NCI-H1105 treated with DMSO at 0.1 percent for 48 hours (cell line): ENCODE data around the gene NLRC5.
"Not testable (repeated sequence)": the region's sequence is repeated elsewhere in the genome, so short reads cannot be mapped to it uniquely, and the experiment has no call there.

Experiments
- DNase-seq: peaks from one replicate; lab custom pipeline; 2025; lab: John Stamatoyannopoulos, UW

NLRC5 gene

DNA sequence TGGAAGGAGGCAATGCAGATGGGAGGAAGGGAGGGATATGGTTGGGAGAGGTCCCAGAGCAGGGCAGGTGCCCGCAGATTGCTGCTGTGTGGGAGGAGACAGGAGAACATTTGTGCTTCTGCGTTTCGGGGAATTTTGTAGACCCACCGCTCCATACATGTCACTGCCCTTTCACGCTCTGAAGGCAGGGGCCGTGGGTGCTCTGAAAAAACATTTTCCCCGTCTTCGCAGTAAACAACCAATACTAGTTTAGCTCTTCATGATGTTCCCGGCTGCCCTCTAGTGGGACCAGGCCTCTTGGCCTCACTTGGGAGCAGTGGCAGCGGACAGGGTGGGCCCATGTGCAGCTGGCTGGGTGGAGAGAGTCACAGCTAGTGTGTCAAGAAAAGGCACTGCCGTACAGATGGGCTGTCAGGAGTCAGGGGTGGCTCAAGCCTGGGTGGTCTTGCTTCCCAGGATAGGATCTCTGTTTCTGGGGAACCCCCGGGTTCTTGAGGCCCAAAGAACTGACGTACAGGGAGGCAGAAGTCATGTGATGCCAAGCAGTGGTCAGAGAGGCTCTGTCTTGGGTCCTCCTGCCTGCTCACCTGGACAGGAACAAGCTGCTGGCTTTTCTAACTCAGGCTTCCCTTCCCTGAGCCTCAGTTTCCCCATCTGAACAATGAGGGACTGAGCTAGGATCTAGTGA is 56.5 kb downstream of the NLRC5 start:
- no peak for DNase-seq

- DNase-seq = no peak
Observed at GRCh38 chr16:57048095-57048494, 58.7 kb downstream of the NLRC5 start.

DNA sequence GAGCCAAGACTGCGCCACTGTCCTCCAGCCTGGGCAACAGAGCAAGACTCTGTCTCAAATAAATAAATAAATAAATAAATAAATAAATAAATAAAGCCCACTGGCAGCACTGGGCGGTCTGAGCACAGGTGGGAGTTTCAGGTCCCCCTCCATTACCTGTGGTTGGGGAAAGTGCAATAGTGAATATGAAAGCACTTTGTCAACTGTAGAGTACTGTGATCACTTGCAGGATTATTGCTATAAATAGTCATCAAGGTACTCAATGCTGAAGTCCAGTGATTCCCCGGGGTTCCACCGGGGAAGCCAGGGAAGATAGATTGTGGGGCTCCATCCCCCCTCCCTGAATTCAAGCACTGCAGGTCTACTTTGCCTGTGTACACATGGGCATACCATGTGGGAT is 60.3 kb downstream of the NLRC5 start:
- DNase-seq = no peak

- no peak for DNase-seq
Observed at GRCh38 chr16:57051696-57052228, 62.4 kb downstream of the NLRC5 start.

DNA sequence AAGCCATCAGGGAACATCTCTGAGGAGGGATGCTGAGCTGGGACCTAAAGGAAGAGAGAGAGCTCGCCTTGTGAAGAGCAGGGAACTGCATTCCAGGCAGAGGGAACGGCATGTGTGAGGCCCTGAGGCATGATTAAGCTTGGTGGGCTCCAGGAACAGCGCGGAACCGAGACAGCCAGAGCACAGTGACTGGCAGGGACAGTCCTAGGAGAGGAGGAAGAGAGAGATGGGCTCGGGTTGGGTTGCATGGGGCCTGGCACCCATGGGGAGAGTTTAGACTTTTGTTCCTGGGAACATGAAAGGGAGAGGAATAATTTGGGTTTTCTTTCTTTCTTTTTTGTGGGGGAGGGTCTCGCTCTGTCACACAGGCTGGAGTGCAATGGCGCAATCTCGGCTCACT is 63.8 kb downstream of the NLRC5 start:
- DNase-seq = no peak

DNA sequence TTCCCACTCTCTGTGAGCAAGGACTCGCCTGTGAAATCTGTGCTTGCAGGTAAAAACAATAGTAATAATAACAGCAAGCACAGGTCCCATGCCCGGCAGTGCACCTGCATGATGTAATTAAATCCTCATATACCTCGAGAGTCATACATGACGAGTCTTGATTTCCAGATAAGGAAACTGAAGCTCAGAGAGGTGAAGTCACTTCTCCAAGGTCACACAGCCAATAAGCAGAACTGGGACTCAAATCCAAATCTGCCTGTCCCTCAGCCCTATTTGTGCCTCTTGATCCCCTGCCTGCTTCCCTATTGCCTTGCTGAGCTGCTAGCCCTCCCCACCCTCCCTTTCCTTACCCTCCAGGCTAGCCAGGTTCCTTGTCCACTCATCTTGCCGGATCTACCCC is 65.0 kb downstream of the NLRC5 start:
- no peak for DNase-seq

DNA sequence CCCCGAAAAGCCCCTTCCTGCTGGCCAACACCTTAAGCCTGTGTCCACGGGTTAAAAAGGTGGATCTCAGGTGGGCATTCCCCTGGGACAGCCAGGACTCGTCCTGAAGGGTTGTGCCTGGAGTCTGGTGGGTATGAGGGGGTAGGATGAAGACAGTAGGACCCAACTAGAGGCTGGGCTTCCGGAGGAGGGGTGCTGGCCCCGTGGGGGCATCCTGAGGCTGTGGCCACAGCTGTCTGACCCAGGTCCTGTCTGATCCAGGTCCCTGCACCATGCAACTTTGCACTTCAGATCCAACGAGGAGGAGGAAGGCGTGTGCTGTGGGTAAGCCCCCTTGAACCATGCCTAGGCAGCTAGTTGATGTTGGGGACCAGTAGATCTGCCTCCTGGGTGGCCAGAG is 65.4 kb downstream of the NLRC5 start:
- DNase-seq = no peak

GRCh38 chr16:57055671-57056070 is 66.3 kb downstream of the NLRC5 start:
- DNase-seq = no peak

DNA sequence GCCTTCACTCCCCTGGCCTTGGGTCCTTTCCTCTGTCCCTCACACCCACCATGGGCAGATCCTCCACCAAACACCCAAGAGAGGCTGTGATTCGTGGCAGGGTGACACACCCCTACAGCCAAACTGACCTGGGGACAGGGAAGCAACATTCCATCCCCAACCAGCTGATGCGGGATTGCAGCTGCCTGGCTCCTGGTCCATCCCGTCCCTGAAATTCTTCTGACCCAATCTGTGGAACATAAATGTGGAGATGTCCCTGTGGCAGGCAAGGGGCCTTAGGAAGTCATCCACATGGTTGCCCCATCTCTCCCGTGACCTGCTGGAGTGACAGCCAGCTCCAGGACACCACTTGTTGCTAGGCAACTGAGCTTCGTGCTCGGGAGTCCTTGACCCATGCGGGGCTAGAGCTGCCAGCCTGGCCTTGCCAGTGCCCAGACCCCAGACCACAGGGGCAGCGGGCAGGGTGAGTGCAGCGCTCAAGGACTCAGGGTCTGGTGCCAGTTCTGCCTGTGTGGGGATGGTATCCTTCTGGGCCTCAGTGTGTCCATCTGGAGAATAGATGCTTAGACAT is 69.0 kb downstream of the NLRC5 start:
- no peak for DNase-seq

GRCh38 chr16:57060323-57061083 is 71.1 kb downstream of the NLRC5 start:
- DNase-seq = no peak

- no peak for DNase-seq
Observed at GRCh38 chr16:57061084-57061905, 71.9 kb downstream of the NLRC5 start.

- no peak for DNase-seq
Observed at GRCh38 chr16:57062329-57062728, 73.0 kb downstream of the NLRC5 start.

DNA sequence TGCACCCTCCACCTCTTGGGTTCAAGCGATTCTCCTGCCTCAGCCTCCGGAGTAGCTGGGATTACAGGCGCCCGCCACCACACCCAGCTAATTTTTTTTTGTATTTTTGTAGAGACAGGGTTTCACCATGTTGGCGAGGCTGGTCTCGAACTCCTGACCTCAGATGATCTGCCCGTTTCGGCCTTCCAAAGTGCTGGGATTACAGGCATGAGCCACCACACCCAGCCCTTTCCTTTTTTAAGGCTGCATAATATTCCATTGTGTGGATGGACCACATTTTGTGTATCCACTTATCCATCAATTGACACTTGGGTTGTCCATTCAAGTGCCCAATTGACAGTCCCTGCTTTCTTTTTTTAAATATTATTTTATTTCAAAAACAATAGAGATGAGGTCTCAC is 73.8 kb downstream of the NLRC5 start:
- DNase-seq = not testable (repeated sequence)

GRCh38 chr16:57064995-57065394 is 75.6 kb downstream of the NLRC5 start:
- no peak for DNase-seq

GRCh38 chr16:57066625-57067024 is 77.3 kb downstream of the NLRC5 start:
- no peak for DNase-seq

DNA sequence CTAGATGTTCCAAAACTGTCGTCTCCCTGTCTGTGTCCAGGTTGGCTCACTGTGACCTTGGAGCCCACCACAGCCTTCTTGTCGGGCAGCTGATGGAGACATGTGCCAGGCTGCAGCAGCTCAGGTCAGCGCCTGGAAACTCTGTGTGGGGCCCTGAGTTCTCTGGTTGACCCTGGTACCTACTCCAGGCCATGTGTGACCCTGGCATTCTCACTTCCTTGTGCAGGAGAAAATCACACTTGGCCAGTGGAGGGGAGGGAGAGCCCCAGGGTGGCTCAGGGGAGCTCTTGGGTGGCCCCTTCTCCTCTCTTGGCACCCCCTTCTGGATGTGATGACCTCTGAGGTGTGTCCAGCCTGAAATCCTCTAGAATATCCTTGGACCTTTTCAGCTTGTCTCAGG is 78.0 kb downstream of the NLRC5 start:
- no peak for DNase-seq

GRCh38 chr16:57069053-57069452 is 79.7 kb downstream of the NLRC5 start:
- no peak for DNase-seq

GRCh38 chr16:57069635-57070370 is 80.4 kb downstream of the NLRC5 start:
- no peak for DNase-seq

DNA sequence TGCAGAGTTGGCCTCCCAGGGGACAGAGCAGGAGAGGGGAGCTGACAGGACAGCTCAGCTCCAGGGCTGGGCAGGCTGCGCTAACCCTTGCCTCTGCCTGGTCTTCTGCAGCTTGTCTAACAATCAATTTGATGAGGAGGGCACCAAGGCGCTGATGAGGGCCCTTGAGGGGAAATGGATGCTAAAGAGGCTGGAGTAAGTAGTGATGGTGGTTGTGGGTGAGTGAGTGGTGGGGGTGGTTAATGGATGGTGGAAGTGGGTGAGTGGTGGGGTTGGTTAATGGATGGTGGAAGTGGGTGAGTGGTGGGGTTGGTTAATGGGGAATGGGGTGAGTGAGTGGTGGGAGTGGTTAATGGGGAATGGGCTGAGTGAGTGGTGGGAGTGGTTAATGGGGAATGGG is 81.1 kb downstream of the NLRC5 start:
- DNase-seq = no peak

DNA sequence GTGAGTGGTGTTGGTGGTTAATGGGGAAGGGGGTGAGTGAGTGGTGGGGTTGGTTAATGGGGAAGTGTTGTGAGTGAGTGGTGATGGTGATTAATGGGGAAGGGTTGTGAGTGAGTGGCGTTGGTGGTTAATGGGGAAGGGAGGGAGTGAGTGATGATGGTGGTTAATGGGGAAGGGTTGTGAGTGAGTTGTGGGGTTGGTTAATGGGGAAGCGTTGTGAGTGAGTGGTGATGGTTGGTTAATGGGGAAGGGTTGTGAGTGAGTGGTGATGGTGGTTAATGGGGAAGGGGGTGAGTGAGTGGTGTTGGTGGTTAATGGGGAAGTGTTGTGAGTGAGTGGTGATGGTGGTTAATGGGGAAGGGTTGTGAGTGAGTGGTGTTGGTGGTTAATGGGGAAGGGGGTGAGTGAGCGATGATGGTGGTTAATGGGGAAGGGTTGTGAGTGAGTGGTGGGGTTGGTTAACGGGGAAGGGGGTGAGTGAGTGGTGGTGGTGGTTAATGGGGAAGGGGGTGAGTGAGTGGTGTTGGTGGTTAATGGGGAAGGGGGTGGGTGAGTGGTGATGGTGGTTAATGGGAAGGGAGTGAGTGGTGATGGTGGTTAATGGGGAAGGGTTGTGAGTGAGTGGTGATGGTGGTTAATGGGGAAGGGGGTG is 81.8 kb downstream of the NLRC5 start:
- DNase-seq = not testable (repeated sequence)
